OCI-LY3 (cell line): ENCODE data around the gene GNG2.

ENCODE experiments used
- H2AFZ ChIP-seq: fragments of 200-600, 300-600 bp; shearing (Covaris generic); 2 replicates; pipeline ENCODE4 v1.6.0; 2014; ENCODE audit warnings: antibody characterized with exemption, low read depth, low read length
- H3K27ac ChIP-seq: fragments of 200-600, 300-600 bp; sonication (generic); 2 replicates; pipeline ENCODE4 v1.5.1; 2014; ENCODE audit warnings: mild to moderate bottlenecking, low read length, moderate library complexity, mixed read lengths
- H3K27me3 ChIP-seq: fragments of 200-600, 300-600 bp; sonication (generic); 2 replicates; pipeline ENCODE4 v1.6.1; 2014; ENCODE audit warnings: low read depth, low read length, mixed read lengths
- H3K36me3 ChIP-seq: fragments of 200-600, 300-600 bp; sonication (generic); replicated peaks from 2 replicates; pipeline ENCODE3; 2014; ENCODE audit warnings: low read depth, low read length, mixed read lengths
- H3K4me1 ChIP-seq: fragments of 300-600, 200-600 bp; sonication (generic); 2 replicates; pipeline ENCODE4 v1.6.1; 2014; ENCODE audit warnings: low read length, mixed read lengths
- H3K4me2 ChIP-seq: fragments of 200-600, 300-600 bp; sonication (generic); 2 replicates; pipeline ENCODE4 v1.6.1; 2014; ENCODE audit warnings: low read length, mixed read lengths
- H3K4me3 ChIP-seq: fragments of 300-600, 200-600 bp; sonication (generic); 2 replicates; pipeline ENCODE4 v1.5.1; 2014; ENCODE audit warnings: antibody characterized with exemption, mild to moderate bottlenecking, low read length, moderate library complexity
- H3K79me2 ChIP-seq: fragments of 300-600, 200-600 bp; shearing (Covaris generic); 2 replicates; pipeline ENCODE4 v1.6.1; 2014; ENCODE audit warnings: mild to moderate bottlenecking, low read length, mixed read lengths
- H3K9ac ChIP-seq: fragments of 300-600, 200-600 bp; shearing (Covaris generic); 2 replicates; pipeline ENCODE4 v1.6.0; 2014; ENCODE audit warnings: mild to moderate bottlenecking, low read length, moderate library complexity
- H3K9me3 ChIP-seq: fragments of 200-600, 300-600 bp; shearing (Covaris generic); 2 replicates; pipeline ENCODE4 v1.6.1; 2014; ENCODE audit warnings: low read length, mixed read lengths; ENCODE audit not compliant: insufficient read depth
- H4K20me1 ChIP-seq: fragments of 200-600, 300-600 bp; sonication (generic); 2 replicates; pipeline ENCODE4 v1.6.1; 2016; ENCODE audit warnings: low read length, mixed read lengths; ENCODE audit not compliant: insufficient read depth
- EZH2phosphoT487 ChIP-seq: fragments of 200-600 bp; shearing (Covaris generic); IDR thresholded peaks from 2 replicates; pipeline ENCODE4 v1.6.1; 2018; ENCODE audit warnings: antibody characterized with exemption, mixed run types, low read depth
- TF ChIP-seq, protein P1 (sequence below): fragments of 200-600, 300-600 bp; sonication (generic); IDR thresholded peaks from 2 replicates; pipeline ENCODE4 v1.5.1; 2014; ENCODE audit warnings: antibody characterized with exemption, low read length, low read depth

The GNG2 gene

DNA sequence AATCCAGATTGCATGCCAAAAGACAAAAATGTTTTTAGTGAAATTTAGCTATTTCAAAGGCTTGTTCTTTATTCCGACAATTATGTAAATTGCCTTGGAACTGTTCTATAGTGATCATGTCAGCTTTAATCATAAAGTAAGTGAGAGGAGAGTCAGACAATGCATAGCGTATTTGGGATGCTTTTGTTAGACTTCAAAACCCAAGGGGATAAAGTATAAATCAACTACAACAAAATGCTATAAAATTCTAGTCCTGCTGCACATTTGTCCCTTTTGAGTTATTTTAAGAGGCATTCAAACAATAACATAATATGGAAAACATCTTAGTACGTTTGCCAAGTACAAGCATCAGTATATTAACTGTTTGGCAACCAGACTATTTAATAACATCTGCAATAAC, 140.3 kb downstream of the GNG2 start:
- no peaks in the 10 kb centered on the region for H3K27me3 ChIP-seq

DNA sequence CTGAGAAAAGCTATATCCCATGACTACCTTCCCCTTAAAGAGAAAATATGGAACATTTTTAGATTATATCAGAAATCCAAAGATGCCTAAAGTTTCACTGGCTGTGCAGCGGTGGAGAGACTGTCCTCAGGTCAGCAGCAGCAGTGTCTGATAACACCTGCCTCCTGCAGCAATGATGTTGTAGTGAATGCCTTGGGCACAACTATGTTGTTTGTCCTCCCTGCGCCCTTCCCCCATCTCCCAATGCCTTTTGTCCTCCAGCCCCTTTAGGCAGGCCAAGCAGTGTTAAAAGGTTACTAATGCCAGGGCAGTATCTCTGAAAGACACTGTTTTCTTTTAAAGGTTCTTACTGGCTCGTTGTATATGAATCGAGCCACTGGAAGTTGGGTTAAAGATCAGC, 142.1 kb downstream of the GNG2 start:
- H3K9me3 ChIP-seq = no peaks in the 10 kb centered on the region
- H2AFZ ChIP-seq = no peak overlapping the region
- H3K4me3 ChIP-seq = no peak overlapping the region
- no peaks in the 10 kb centered on the region for H3K27me3 ChIP-seq
- no peak overlapping the region for H3K4me2 ChIP-seq
- no peak overlapping the region for H3K27ac ChIP-seq
- no peak overlapping the region for H3K9ac ChIP-seq
- H4K20me1 ChIP-seq = no peaks in the 10 kb centered on the region
- no peaks in the 10 kb centered on the region for H3K4me1 ChIP-seq
- H3K79me2 ChIP-seq = peaks cover 3% of the 10 kb centered on the region; the same call in 1 of the 2 replicates
- H3K36me3 ChIP-seq = peaks cover 80% of the 10 kb centered on the region
- TF ChIP-seq EZH2phosphoT487 = no peak
- TF ChIP-seq, protein P1, sequence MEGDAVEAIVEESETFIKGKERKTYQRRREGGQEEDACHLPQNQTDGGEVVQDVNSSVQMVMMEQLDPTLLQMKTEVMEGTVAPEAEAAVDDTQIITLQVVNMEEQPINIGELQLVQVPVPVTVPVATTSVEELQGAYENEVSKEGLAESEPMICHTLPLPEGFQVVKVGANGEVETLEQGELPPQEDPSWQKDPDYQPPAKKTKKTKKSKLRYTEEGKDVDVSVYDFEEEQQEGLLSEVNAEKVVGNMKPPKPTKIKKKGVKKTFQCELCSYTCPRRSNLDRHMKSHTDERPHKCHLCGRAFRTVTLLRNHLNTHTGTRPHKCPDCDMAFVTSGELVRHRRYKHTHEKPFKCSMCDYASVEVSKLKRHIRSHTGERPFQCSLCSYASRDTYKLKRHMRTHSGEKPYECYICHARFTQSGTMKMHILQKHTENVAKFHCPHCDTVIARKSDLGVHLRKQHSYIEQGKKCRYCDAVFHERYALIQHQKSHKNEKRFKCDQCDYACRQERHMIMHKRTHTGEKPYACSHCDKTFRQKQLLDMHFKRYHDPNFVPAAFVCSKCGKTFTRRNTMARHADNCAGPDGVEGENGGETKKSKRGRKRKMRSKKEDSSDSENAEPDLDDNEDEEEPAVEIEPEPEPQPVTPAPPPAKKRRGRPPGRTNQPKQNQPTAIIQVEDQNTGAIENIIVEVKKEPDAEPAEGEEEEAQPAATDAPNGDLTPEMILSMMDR = no peak

More for the DNA sequence above, 140.3 kb downstream of the GNG2 start:
- Histone ChIP-seq H4K20me1 (no peaks in the 10 kb centered on the region; the same call in 1 of the 2 replicates), H3K4me3 (no peak overlapping the region), H3K27ac (no peak overlapping the region), H3K36me3 (peaks cover 74% of the 10 kb centered on the region), H3K79me2 (peaks cover 12% of the 10 kb centered on the region), H3K9me3 (no peaks in the 10 kb centered on the region), H3K4me2 (no peak overlapping the region), H2AFZ (no peak overlapping the region), H3K4me1 (no peaks in the 10 kb centered on the region), H3K9ac (no peak overlapping the region)
- TF ChIP-seq, protein P1 = no peak
- TF ChIP-seq EZH2phosphoT487 = no peak

DNA sequence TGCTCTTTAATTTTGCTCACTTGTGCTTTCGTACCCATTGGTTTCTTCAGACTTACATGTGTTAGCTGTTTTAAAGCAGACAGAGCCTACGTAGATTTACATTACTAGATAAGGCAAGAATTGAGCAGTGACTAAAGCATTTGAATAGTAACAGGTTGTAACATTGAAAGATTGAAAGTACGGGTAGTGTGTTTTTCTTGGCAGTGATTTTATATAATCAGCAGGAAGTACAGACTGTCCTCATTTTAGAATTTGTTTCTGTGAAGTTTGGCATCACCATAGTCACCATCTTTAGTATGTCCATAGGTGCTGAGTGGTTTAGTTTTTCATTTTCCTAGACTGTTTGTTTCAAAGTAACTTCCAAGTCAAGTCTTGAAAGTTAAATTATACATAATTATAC, 142.9 kb downstream of the GNG2 start:
- H3K79me2 ChIP-seq = no peaks in the 10 kb centered on the region
- TF ChIP-seq EZH2phosphoT487 = no peak
- TF ChIP-seq, protein P1 = no peak
- no peak overlapping the region for H2AFZ ChIP-seq
- H3K4me2 ChIP-seq = no peak overlapping the region
- H3K27ac ChIP-seq = no peak overlapping the region
- H3K9ac ChIP-seq = no peak overlapping the region
- no peaks in the 10 kb centered on the region for H3K4me1 ChIP-seq
- H4K20me1 ChIP-seq = no peaks in the 10 kb centered on the region
- peaks cover 82% of the 10 kb centered on the region for H3K36me3 ChIP-seq
- H3K9me3 ChIP-seq = no peaks in the 10 kb centered on the region
- no peak overlapping the region for H3K4me3 ChIP-seq
- no peaks in the 10 kb centered on the region for H3K27me3 ChIP-seq

DNA sequence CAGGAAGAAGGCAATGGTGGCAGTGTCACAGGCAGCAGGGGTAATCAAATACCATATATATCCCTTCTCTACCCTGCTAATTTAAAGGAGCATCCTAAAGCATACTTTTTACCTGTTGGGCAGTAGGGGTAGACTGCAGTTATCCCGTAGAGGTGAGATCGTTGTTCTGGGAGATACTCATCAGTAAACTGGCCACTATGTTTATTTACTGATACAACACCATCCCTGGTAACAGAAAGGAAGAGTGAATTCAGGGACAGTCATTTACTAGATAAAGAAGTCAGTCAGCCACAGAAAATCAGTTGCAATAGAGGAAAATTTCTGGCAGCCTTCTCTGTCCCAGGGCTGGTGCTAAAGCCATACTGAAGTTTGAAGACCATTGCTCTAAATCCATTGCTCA, 145.2 kb downstream of the GNG2 start:
- no peak overlapping the region for H3K9ac ChIP-seq
- no peaks in the 10 kb centered on the region for H3K27me3 ChIP-seq
- H3K36me3 ChIP-seq = peaks cover 82% of the 10 kb centered on the region
- no peaks in the 10 kb centered on the region for H3K79me2 ChIP-seq
- H3K4me1 ChIP-seq = no peaks in the 10 kb centered on the region
- no peak overlapping the region for H3K4me3 ChIP-seq
- H3K4me2 ChIP-seq = no peak overlapping the region
- no peak overlapping the region for H3K27ac ChIP-seq
- TF ChIP-seq, protein P1 = no peak
- TF ChIP-seq EZH2phosphoT487 = no peak
- no peaks in the 10 kb centered on the region for H3K9me3 ChIP-seq
- H4K20me1 ChIP-seq = no peaks in the 10 kb centered on the region
- H2AFZ ChIP-seq = no peak overlapping the region
